ENCODE measurements around the gene RLN1.
"Not testable (repeated sequence)": the region's sequence is repeated elsewhere in the genome, so short reads cannot be mapped to it uniquely, and the experiment has no call there.

Gene RLN1

DNA sequence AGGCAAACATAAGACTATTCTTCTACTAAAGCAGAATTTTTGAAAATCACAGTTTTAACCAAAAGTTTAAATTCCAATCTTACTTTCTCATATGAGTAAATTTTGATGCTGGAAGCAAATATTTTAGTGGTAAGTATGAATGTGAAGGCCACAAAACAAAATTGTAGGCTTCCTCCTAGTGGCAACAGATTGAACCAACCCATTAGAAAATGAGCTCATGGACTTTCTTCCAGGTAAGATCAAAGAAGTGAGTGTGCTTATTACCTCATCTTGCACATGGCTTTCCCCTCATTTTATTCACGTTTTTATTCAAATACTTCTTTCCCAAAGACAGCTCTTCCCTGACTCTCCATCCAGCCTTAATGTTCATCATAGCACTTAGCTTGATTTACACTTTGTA is 18.6 kb downstream of the RLN1 start:
- DNase-seq, result no peak

DNA sequence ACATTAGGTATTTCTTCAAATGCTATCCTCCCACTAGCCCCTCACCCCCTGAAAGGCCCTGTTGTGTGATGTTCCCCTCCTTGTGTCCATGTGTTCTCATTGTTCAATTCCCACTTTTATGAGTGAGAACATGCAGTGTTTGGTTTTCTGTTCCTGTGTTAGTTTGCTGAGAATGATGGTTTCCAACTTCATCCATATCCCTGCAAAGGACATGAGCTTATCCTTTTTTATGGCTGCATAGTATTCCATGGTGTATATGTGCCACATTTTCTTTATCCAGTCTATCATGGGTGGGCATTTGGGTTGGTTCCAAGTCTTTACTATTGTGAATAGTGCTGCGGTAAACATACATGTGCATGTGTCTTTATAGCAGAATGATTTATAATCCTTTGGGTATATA is 23.3 kb downstream of the RLN1 start:
- not testable (repeated sequence) for DNase-seq

DNA sequence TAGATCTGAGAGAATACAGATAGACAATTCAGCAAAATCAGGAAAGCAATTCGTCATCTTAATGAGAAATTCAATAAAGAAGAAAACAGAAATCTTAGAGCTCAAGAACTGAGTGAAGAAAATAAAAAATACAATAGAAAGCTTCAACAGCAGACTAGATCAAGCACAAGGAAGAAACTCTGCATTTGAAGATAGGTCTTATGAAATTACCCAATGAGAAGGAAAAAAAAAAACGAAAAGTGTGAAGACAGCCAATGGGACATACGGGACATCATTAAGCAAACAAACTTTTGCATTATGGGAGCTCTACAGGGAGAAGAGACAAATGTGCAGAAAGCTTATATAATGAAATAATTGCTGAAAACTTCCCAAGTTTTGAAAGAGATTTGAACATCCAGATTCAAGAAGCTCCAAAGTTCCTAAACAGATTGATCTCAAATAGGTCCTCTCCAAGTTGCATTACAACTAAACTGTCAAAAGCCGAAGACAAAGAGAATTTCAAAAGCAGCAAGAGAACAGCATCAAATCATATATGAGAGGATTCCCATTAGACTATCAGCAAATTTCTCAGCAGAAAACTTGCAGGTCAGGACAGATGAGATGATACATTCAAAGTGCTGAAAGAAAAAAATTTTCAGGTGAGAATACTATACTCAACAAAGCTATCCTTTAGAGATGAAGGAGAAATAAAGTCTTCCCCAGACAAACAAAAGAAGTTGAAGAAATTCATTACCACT is 24.3 kb downstream of the RLN1 start:
- DNase-seq, result no peak

DNA sequence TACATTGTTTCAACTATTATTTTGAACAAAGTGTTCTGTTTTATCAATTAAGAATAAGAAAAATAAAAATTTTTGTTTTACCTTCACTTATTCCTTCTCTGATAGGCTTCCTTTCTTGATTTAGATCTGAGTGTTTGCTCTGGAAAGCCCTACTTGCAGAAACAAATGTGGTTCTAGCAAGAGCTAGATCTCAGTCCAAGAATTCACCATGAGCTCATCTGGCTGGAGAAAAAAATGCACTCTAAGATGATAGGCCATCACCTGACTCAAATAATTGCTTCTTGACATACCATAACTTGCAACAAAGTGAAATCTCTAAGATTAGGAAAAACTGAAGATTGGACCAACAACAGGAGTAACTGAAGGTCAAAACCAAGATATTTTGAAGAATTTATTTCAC is 28.8 kb downstream of the RLN1 start:
- DNase-seq, result no peak

DNA sequence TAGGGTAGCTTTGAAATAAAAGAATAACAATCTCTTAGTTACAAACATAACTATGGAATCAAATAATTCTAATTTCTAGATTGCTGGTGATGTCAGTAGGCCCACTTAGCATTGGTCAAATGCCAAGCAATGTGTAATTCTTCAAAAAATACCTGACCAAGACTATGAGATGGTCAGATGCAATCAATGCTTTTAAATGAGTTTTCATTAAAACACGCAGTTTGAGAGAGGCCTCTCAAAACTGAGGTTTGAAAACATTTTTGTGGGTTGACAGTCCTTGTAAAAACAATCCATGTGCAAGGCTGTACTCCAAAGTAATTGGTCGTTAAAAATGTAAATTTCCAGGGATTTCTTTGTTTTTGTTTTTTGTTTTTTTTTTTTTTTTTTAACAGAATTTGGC is 33.9 kb downstream of the RLN1 start:
- no peak for DNase-seq

DNA sequence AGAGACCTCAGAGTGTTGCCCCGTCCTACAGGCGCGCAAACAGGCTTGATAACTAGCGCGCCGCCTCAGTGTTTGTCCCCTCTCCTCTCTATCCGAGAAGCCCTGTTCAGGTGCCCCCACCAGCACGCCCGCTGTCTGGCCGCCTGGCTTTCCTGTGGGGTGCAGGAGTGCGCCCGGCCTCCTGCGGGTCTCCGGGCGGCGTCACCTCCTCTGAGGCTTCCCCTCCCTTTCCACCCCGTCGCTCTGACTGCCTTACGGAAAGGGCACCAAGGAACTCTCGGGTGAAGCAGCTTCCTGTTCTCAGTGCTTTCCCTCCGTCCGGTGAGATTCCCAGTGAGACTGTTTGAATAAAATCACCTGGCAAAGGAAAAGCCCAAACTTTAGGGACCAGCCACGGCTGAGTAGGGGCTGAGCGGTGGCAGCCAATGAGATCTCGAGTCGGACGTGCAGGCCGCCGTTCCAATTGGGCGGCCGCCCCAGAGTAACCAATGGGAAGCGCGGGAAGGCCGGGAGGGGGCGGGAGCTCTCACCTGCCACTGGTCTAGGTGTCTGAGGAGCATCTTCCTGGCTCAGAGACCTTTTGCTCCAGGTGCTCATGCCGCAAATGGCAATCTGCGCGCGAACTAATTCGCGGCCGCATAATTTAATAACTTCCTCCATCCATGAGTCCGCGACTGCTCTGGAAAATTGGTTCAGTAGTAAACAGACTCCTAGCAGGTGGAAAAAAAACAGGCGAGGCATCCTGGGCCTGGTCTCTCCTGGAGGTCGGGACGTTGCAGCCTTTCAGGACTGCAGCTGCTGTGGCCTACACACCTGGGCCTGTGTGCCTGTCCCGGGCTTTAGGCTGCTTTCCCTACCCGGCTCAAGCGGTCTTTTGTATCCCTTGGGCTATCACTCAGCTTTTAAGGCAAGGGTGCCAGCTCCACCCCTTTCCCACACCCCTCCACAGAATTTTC is 35.6 kb downstream of the RLN1 start, which contains the start of gene RLN2:
TSS of gene RLN2 (minus strand) at position 877 of the 956 bp plus-strand sequence. CDS start at position 741, 136 bp downstream.
- not testable (repeated sequence) for DNase-seq

DNA sequence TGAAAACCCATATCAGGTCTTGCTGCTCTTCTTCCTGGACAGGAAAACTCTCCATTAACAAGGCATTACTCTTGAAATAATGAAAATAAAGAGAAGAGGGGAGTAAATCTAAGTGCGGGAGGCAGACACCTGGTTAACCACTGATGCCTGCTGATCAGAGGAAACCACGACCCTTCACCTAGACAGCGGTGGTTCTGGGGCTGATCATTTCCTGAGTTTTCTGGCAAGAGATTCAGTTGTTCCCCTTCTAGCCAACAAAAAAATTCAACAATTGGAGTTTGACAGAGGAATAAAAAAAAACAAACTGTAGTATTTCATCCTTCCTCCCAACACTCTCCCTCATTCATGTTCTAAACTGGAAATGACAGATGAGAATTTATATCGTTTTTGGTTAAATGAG is 38.1 kb downstream of the RLN1 start:
- DNase-seq, result no peak

DNA sequence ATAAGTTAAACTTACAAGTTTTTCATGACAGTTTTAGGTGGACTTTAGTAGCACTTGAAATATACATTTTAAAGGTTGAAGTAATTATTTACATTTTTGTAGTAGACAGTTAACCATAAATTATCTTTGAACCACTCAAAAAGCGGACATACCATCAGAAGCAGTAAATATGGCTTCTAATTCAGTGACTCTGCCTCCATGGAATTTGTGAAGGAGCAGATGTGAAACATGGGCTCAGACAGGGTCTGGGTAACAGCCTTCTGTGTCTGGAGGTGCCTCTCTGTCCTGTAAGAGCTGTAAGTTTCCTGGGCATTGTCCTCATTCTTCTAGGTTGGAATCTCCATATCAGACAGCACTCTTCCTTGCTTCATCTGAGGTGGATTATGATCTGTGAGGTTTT is 47.5 kb downstream of the RLN1 start:
- DNase-seq, result no peak

DNA sequence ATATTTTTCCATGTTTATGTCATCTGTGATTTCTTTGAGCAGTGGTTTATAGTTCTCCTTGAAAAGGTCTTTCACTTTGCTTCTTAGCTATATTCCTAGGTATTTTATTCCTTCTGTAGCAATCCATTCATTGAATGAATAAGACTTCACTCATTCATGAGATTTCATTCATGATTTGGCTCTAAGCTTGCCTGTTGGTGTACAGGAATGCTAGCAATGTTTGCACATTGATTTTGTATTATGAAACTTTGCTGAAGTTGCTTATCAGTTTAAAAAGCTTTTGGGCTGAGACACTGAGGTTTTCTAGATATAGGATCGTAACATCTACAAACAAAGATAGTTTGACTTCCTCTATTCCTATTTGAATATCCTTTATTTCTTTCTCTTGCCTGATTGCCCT is 51.1 kb downstream of the RLN1 start:
- DNase-seq, result no peak

DNA sequence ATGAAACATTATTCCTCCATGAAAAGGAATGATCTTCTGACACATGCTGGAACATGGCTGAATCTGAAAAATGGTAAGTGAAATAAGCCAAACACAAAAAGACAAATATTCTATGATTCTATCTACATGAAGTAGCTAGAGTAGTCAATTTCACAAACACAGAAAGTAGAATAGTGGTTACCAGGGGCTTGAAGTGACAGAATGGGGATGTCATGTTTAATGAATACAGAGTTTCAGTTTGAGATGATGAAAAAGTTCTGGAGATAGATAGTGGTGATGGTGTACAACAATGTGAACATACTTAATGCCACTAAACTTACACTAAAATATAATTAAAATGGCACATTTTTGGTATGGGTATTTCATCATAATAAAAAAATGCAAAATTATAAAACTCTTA is 53.4 kb downstream of the RLN1 start:
- DNase-seq, result no peak
